Activated naive CD4-positive, alpha-beta T cell treated with anti-CD3 and anti-CD28 coated beads for 36 hours (primary cell): Measurements from ENCODE around the gene HSPA12A. TPM values are rescaled to one million over a fixed set of nuclear protein-coding genes. Genes with fewer than 3 reads are reported as not detected.

ENCODE experiments used
- CTCF ChIA-PET: fragments of 350-600 bp; sonication (Branson Sonifier 250); formaldehyde crosslinking; loops from one replicate; lab custom pipeline; 2021; ENCODE audit warnings: antibody characterized with exemption; lab: Charles Lee
- DNase-seq: peaks from one replicate; pipeline ENCODE4 v3.0.0-alpha.2; 2020
- H3K27ac Mint-ChIP-seq: one replicate; pipeline ENCODE4 v1.8.0; 2021; ENCODE audit warnings: mild to moderate bottlenecking, mixed read lengths
- H3K27me3 Mint-ChIP-seq: one replicate; pipeline ENCODE4 v1.8.0; 2021; ENCODE audit warnings: low read depth, mixed read lengths
- H3K36me3 Mint-ChIP-seq: one replicate; pipeline ENCODE4 v1.8.0; 2021; ENCODE audit warnings: low read depth, mixed read lengths
- H3K4me1 Mint-ChIP-seq: one replicate; pipeline ENCODE4 v1.8.0; 2021; ENCODE audit warnings: low read depth, mixed read lengths
- H3K4me3 Mint-ChIP-seq: one replicate; pipeline ENCODE4 v1.8.0; 2021; ENCODE audit warnings: mild to moderate bottlenecking, moderate library complexity, mixed read lengths
- H3K9me3 Mint-ChIP-seq: one replicate; pipeline ENCODE4 v1.8.0; 2021; ENCODE audit warnings: mixed read lengths
- intact Hi-C: fragments of 100-400 bp; cut with micrococcal nuclease; formaldehyde crosslinking; loops from one replicate; pipeline ENCODE4 v1.15.1; 2023
- total RNA-seq, 2 experiments: library from RNA; stranded (reverse); gene quantifications; one replicate each; pipeline ENCODE4 v1.2.3, GENCODE V29; 2021

Gene HSPA12A
- total RNA-seq, 2 experiments from 2014 or later: 0.05 TPM; not detected in 1

DNA sequence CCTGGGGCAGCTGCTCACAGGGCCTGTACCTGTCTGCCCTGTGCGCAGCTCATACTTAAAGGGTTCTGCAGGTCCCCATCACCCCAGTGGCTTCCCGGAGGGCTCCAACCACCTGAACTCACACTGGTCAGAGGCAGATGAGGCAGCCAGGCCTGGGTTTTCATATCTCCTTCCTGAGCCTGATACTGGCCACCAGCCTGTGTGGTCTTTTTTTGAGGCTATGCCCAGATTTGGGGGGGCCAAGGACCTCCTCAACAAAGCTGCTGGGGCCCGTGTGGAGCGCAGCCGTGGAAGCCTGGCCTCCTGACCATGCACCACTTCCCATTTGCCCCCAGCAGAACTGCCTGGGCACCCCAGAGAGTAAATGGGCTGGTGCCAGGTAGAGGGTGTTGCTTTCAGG is 95.9 kb downstream of the HSPA12A start:
- peaks cover 36% of the 10 kb centered on the region for H3K27me3 Mint-ChIP-seq
- intact Hi-C loops: no loop called here
- CTCF ChIA-PET: interaction anchor here (1.1 kb wide), 1 partner anchor 36 kb away, joined by 3 read pairs; no protein-coding TSS in a partner anchor
- peaks cover 8% of the 10 kb centered on the region for H3K9me3 Mint-ChIP-seq
- H3K4me1 Mint-ChIP-seq: no peaks in the 10 kb centered on the region
- H3K27ac Mint-ChIP-seq: no peak overlapping the region
- H3K36me3 Mint-ChIP-seq: no peaks in the 10 kb centered on the region
- H3K4me3 Mint-ChIP-seq: no peak overlapping the region
- DNase-seq: no peak

DNA sequence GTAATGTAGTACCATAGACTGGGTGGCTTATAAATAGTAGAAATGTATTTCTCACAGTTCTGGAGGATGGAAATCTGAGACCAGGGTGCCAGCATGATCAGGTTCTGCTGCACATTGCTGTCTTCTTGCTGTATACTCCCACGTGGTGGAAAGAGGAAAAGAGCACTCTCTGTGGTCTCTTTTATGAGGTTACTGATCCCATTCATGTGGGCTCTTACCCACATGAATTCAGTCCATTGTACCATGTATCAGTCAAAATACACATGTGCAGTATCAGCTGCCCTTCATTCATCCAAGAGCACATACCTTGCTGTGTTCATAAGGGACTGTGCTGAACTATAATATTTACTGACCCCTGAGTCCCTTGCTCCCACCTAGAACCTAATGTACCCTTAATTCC is 104.5 kb downstream of the HSPA12A start:
- H3K4me1 Mint-ChIP-seq: no peaks in the 10 kb centered on the region
- no peak overlapping the region for H3K4me3 Mint-ChIP-seq
- intact Hi-C loops: no loop called here
- H3K9me3 Mint-ChIP-seq: peaks cover 3% of the 10 kb centered on the region
- CTCF ChIA-PET: no interaction called here
- H3K27me3 Mint-ChIP-seq: peaks cover 34% of the 10 kb centered on the region
- no peak for DNase-seq
- H3K27ac Mint-ChIP-seq: no peak overlapping the region
- no peaks in the 10 kb centered on the region for H3K36me3 Mint-ChIP-seq

DNA sequence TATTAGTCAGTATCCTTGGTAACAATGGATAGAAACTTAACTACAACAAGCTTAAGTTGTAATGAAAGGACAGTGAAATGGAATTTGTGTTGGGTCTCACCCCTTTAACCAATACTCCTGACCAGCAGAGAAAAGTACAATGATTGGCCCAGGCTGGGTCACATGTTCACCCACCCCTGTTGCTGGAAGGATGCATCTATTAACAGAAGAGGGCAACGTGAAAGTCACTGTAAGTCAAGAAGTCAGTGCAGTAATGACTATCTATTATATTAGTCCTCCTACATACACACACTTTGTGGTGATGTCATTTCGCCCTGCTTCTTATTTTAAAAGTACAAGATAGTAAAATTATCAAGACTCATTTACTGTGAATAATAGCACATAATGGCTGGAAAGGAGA is 105.4 kb downstream of the HSPA12A start:
- Mint-ChIP-seq H3K9me3 (peaks cover 3% of the 10 kb centered on the region), H3K27ac (no peak overlapping the region), H3K36me3 (no peaks in the 10 kb centered on the region), H3K4me1 (no peaks in the 10 kb centered on the region), H3K27me3 (peaks cover 27% of the 10 kb centered on the region), H3K4me3 (no peak overlapping the region)
- intact Hi-C loops: no loop called here
- CTCF ChIA-PET: no interaction called here
- no peak for DNase-seq

DNA sequence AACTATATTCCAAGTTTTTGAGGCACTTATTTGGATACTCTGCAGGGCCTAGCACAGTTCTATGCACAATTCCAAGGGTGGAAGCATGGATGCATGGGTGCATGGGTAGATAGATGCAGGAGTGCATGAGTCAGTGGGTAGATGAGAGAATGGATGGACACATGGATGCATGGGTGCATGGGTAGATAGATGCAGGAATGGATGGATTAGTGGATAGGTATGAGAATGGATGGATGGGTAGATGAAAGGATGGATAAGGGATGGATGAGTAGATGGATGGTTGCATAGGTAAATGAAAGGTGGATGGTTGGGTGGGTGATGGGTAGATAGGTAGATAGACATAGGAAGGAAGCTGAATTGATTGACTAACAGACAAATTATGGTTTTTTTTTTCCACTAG is 106.0 kb downstream of the HSPA12A start:
- intact Hi-C loops: no loop called here
- no peaks in the 10 kb centered on the region for H3K36me3 Mint-ChIP-seq
- no peak for DNase-seq
- no peaks in the 10 kb centered on the region for H3K4me1 Mint-ChIP-seq
- no peak overlapping the region for H3K4me3 Mint-ChIP-seq
- H3K27ac Mint-ChIP-seq: no peak overlapping the region
- CTCF ChIA-PET: no interaction called here
- H3K9me3 Mint-ChIP-seq: peaks cover 3% of the 10 kb centered on the region
- H3K27me3 Mint-ChIP-seq: peaks cover 27% of the 10 kb centered on the region

DNA sequence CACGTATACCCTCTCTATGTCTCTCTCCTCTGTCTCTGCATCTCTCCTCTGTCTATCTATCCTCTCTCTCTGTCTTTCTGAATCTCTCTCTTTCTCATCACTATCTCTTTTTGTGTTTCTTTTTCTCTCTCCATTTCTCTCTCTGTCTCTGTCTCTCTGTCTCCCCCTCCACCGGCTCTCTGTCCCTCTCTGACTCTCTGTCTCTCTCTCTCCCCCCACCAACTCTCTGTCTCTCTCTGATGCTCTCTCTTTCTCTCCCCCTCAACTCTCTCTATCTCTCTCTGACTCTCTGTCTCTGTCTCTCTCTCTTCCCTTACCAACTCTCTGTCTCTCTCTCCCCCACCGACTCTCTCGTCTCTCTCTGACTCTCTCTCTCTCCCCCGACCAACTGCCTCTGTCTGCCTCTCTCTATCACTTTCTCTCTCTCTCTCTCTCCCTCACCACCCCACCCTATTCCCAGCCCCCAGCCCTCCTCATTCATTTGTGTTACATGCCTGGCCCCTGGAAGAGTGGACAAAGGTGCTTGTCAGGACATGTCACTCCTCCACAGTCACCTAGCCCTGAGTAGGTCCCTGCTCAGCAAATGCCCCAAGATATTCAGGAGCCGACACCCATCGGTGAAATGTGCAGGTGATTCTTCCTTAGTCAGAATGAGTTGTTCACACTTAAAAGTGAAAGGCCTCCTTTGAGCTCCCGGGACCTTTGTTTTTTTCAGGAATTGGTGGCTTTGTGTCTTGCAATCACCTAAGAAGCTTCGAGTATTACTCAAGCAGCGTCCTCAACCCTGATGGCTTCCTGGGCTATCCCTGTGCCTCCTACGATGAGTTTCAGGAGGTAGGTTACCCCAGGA is 108.0 kb downstream of the HSPA12A start:
- no peak overlapping the region for H3K27ac Mint-ChIP-seq
- no peak for DNase-seq
- H3K36me3 Mint-ChIP-seq: no peaks in the 10 kb centered on the region
- H3K4me1 Mint-ChIP-seq: no peaks in the 10 kb centered on the region
- CTCF ChIA-PET: no interaction called here
- intact Hi-C loops: no loop called here
- H3K9me3 Mint-ChIP-seq: no peaks in the 10 kb centered on the region
- peaks cover 20% of the 10 kb centered on the region for H3K27me3 Mint-ChIP-seq
- no peak overlapping the region for H3K4me3 Mint-ChIP-seq

DNA sequence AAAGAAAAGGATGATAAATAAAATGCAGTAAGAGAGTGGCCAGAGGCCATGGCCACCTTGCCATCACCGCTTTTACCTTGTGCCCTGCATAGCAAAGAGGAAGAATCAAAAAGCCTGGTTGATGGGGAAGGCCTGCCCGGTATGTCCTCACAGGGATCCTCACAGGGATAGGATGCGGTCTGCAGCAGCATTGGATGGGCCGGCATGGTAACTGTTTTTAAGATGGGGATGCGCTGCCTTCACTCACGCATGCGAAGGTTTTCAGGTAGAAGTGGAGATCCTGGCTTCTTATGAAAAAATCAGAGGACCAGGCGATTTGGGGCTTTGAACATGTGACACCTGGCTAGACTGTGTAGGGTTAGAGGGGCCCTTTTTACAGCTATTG is 109.2 kb downstream of the HSPA12A start:
- Mint-ChIP-seq H3K27ac (no peak overlapping the region), H3K27me3 (peaks cover 19% of the 10 kb centered on the region), H3K4me1 (no peaks in the 10 kb centered on the region), H3K36me3 (no peaks in the 10 kb centered on the region), H3K9me3 (no peaks in the 10 kb centered on the region), H3K4me3 (no peak overlapping the region)
- intact Hi-C loops: no loop called here
- CTCF ChIA-PET: interaction anchor here (0.6 kb wide), 1 partner anchor 14 kb away, joined by 3 read pairs; no protein-coding TSS in a partner anchor
- no peak for DNase-seq

DNA sequence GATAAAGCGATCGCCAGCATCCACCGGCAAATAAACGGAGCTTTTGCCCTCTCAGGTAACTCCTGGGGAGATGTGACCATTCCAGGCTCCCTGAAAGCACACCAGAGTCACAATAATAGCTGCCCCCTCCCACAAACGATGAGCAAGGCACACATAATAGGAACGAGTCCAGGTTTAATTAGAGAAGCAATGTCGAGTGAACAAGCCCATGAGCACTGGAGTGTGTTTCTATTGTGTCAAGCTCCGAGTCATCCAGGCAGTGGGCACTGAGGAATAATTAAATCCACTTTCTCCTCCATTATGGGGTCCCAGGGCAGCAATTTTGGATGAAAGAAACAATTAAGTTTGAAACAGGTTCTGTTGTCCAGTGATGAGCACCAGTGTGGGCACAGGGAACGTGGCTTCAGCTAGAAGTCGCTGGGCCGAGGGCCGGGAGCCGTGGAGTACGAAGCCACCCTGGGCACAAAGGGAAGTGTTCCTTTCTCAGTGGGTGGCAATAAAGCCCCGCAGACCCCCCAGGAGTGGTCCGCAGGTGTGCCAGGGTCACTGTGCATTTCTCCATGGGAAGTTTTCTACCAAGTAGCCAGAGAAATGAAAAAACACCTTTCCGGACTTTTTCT is 109.7 kb downstream of the HSPA12A start:
- H3K27ac Mint-ChIP-seq: no peak overlapping the region
- peaks cover 19% of the 10 kb centered on the region for H3K27me3 Mint-ChIP-seq
- no peak overlapping the region for H3K4me3 Mint-ChIP-seq
- H3K4me1 Mint-ChIP-seq: no peaks in the 10 kb centered on the region
- CTCF ChIA-PET: interaction anchor here (0.5 to 0.6 kb wide), 2 partner anchors 14 to 16 kb away, joined by 3 read pairs; no protein-coding TSS in a partner anchor
- intact Hi-C loops: no loop called here
- DNase-seq: no peak
- no peaks in the 10 kb centered on the region for H3K9me3 Mint-ChIP-seq
- no peaks in the 10 kb centered on the region for H3K36me3 Mint-ChIP-seq

DNA sequence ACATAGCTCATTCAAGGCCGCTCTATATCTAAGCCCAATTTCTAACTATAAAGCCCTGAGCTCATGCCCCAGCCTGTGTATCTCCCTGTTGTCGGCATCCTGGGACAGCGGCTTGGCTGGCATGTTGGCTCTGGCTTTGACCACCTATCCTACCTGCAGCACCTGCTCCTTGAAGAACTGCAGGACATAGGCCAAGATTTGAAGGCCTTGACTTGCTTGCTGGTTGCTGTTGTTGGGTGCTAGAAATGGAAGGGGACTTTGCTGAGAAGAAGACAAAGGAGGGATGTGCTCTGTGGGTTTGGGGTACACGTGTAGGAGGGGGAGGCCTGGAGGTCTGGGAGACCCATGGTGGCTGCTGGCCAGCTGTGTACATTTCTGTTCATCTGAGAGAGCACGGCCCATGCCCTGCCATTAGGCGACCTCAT is 110.5 kb downstream of the HSPA12A start:
- Mint-ChIP-seq H3K27ac (no peak overlapping the region), H3K36me3 (no peaks in the 10 kb centered on the region), H3K9me3 (no peaks in the 10 kb centered on the region), H3K4me3 (no peak overlapping the region), H3K4me1 (no peaks in the 10 kb centered on the region), H3K27me3 (peaks cover 19% of the 10 kb centered on the region)
- CTCF ChIA-PET: interaction anchor here (0.5 kb wide), 1 partner anchor 17 kb away, joined by 3 read pairs; no protein-coding TSS in a partner anchor
- no peak for DNase-seq
- intact Hi-C loops: no loop called here

DNA sequence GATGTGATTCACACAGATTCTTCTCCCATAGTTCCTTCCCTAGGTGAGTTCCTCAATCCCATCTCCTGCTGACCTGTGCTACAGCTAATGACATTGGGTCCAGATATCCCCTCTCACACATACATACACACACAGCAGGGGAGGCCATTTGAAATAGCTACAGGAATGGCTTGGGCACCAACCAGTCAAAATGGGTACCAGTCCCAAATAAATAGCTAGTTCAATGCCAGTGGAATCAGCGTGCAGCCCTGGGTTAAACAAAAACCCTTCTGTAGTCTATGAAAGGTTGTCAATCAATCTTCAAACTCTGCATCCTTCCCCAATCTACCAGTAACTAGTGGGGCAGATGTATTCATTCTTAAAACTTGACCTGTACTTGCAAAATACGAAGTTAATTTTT is 112.3 kb downstream of the HSPA12A start:
- CTCF ChIA-PET: no interaction called here
- Mint-ChIP-seq H3K27me3 (peaks cover 24% of the 10 kb centered on the region), H3K36me3 (no peaks in the 10 kb centered on the region), H3K27ac (no peak overlapping the region), H3K4me1 (no peaks in the 10 kb centered on the region), H3K4me3 (no peak overlapping the region), H3K9me3 (no peaks in the 10 kb centered on the region)
- intact Hi-C loops: no loop called here
- DNase-seq: no peak

DNA sequence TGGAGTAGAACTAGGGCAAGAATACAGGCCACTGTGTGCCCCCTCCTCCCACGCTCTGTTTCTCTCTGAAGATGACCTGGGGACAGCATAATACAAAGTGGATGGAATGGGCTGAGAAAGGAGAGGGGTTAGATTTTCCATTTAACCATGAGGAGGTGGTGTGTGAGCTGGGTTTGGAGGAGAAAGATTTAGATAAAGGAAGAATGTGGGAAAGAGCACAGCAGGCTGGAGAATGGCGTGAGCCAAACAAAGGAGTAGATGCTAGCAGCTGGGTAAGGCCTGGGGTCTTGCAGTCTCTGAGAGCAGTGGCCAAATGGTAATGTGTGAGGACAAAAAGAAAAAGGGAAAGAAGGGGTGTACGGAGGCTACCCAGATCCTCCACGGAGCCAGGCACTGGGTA is 113.0 kb downstream of the HSPA12A start:
- intact Hi-C loops: no loop called here
- Mint-ChIP-seq H3K27ac (no peak overlapping the region), H3K4me3 (no peak overlapping the region), H3K9me3 (no peaks in the 10 kb centered on the region), H3K27me3 (peaks cover 20% of the 10 kb centered on the region), H3K4me1 (no peaks in the 10 kb centered on the region), H3K36me3 (no peaks in the 10 kb centered on the region)
- no peak for DNase-seq
- CTCF ChIA-PET: no interaction called here

DNA sequence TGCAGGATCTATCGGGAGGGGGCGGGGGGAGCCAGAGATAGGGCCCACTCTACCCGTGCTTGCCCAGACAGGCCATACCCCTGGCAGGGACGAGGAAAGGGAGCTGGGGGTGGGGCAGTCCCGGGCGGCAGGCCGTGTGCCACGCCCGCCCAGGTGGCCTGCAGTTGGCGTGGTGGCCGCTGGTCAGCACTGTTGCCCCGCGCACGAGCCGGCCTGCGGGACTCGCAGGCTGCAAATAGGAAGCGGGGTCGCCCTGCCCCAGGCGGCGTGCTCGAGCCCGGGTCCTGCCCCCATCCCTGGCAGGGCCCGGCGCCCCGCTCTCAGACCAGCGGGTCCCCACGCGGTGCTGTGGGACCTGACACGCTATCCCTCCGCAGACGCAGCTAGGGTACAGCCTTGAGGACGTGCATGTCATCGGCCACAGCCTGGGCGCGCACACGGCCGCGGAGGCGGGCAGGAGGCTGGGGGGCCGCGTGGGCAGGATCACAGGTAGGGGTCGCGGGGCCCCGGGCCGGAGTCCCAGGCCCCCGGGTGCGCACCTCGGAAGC is 114.9 kb downstream of the HSPA12A start:
- Mint-ChIP-seq H3K36me3 (no peaks in the 10 kb centered on the region), H3K27ac (no peak overlapping the region), H3K27me3 (peaks cover 30% of the 10 kb centered on the region), H3K9me3 (no peaks in the 10 kb centered on the region), H3K4me1 (no peaks in the 10 kb centered on the region), H3K4me3 (no peak overlapping the region)
- CTCF ChIA-PET: interaction anchor here (0.6 kb wide), 1 partner anchor 182 kb away, joined by 3 read pairs; no protein-coding TSS in a partner anchor
- DNase-seq: no peak
- intact Hi-C loops: no loop called here

DNA sequence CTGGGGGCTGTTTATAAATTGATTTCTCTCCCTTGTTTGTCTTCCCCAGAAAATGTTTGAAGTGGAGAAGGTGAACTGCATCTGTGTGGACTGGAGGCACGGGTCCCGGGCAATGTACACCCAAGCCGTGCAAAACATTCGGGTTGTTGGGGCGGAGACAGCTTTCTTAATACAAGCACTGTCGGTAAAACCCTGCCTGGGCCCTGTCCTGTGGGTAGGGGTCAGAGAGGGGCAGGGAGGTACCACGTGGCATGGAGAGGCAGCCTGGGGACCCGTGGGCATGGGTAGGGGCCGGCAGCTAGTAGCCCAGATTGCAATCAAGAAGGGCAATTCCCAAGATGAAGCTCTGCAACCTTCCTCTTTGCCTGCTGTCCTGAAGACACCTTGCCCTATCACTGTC is 115.6 kb downstream of the HSPA12A start:
- H3K27ac Mint-ChIP-seq: no peak overlapping the region
- H3K36me3 Mint-ChIP-seq: no peaks in the 10 kb centered on the region
- no peak for DNase-seq
- no peaks in the 10 kb centered on the region for H3K4me1 Mint-ChIP-seq
- peaks cover 36% of the 10 kb centered on the region for H3K27me3 Mint-ChIP-seq
- CTCF ChIA-PET: interaction anchor here (0.6 kb wide), 2 partner anchors 181 to 295 kb away, joined by 3 to 4 read pairs; no protein-coding TSS in a partner anchor
- H3K9me3 Mint-ChIP-seq: no peaks in the 10 kb centered on the region
- intact Hi-C loops: no loop called here
- H3K4me3 Mint-ChIP-seq: no peak overlapping the region
